ENCODE results near the gene RAB11FIP4. TPM values are rescaled to one million over a fixed set of nuclear protein-coding genes. Genes with fewer than 3 reads are reported as not detected.

RAB11FIP4 gene
- total RNA-seq, 1 experiment from 2014 or later = 54.9 TPM

DNA sequence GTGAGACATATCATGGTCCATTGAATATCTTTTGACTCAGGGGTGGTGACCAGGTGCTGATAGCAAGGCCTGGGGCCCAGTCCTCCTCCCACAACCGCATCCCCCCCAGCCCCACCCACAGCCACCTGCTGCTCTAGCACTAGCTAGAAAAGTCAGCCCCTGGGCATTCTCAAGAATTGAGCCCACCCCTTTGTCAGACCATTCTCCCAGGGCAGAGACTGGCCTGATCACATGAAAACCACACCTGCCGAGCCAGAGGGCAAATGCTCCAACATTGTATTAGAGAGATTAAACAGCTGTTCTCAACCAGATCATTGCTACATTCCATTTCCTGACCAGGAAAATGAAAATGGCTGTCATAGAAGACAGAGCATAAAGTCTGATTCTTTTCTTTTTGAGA is 62.4 kb downstream of the RAB11FIP4 start:
- Mint-ChIP-seq H3K27ac (no peak overlapping the region), H3K36me3 (peaks cover 3% of the 10 kb centered on the region; the same call in 1 of the 2 replicates), H3K4me3 (no peak overlapping the region), H3K9me3 (peaks cover 10% of the 10 kb centered on the region), H3K4me1 (peaks cover 28% of the 10 kb centered on the region), H3K27me3 (ENCODE audit: low read depth) (no peaks in the 10 kb centered on the region)
- CTCF ChIA-PET = interaction anchor here (0.6 to 0.8 kb wide), 3 partner anchors 15 to 124 kb away, joined by 3 to 4 read pairs (median 3); no protein-coding TSS in a partner anchor
- TF ChIP-seq SMAD3 (CRISPR knock-in tag; IDR thresholded peaks at IDR 0.05; ENCODE audit: borderline replicate concordance) = no peak
- no peak for TF ChIP-seq ZNF121 (CRISPR knock-in tag; IDR thresholded peaks at IDR 0.05)
- ATAC-seq (no peak), DNase-seq (ENCODE audit: low spot score) (no peak)
- POLR2A ChIA-PET = interaction anchor here (1.3 kb wide), 1 partner anchor 34 kb away, joined by 5 read pairs; no protein-coding TSS in a partner anchor

- Mint-ChIP-seq H3K4me1 (peaks cover 23% of the 10 kb centered on the region), H3K4me3 (no peak overlapping the region), H3K9me3 (peaks cover 10% of the 10 kb centered on the region), H3K27me3 (ENCODE audit: low read depth) (no peaks in the 10 kb centered on the region), H3K36me3 (peaks cover 3% of the 10 kb centered on the region; the same call in 1 of the 2 replicates), H3K27ac (peak overlapping the region; percentile 50; the same call in 1 of the 2 replicates)
- ChIA-PET POLR2A (no interaction called here), CTCF (interaction anchor here (1.0 to 1.2 kb wide), 2 partner anchors 10 to 60 kb away, joined by 3 read pairs; no protein-coding TSS in a partner anchor)
- ATAC-seq (no peak), DNase-seq (ENCODE audit: low spot score) (no peak)
- TF ChIP-seq NFATC4 (CRISPR knock-in tag; IDR thresholded peaks at IDR 0.05) (no peak), MLX (CRISPR knock-in tag; IDR thresholded peaks at IDR 0.05) (no peak), SOX15 (CRISPR knock-in tag; IDR thresholded peaks at IDR 0.05) (no peak), RORB (CRISPR knock-in tag; IDR thresholded peaks at IDR 0.05) (no peak), NFYB (CRISPR knock-in tag; conservative IDR thresholded peaks at IDR 0.05; ENCODE audit: low read depth) (no peak), E2F1 (CRISPR knock-in tag; IDR thresholded peaks at IDR 0.05) (no peak), USF2 (CRISPR knock-in tag; IDR thresholded peaks at IDR 0.05) (no peak), E2F5 (CRISPR knock-in tag; IDR thresholded peaks at IDR 0.05) (no peak), AFF4 (CRISPR knock-in tag; IDR thresholded peaks at IDR 0.05; ENCODE audit: borderline replicate concordance) (no peak)
- TF ChIP-seq, protein P1, sequence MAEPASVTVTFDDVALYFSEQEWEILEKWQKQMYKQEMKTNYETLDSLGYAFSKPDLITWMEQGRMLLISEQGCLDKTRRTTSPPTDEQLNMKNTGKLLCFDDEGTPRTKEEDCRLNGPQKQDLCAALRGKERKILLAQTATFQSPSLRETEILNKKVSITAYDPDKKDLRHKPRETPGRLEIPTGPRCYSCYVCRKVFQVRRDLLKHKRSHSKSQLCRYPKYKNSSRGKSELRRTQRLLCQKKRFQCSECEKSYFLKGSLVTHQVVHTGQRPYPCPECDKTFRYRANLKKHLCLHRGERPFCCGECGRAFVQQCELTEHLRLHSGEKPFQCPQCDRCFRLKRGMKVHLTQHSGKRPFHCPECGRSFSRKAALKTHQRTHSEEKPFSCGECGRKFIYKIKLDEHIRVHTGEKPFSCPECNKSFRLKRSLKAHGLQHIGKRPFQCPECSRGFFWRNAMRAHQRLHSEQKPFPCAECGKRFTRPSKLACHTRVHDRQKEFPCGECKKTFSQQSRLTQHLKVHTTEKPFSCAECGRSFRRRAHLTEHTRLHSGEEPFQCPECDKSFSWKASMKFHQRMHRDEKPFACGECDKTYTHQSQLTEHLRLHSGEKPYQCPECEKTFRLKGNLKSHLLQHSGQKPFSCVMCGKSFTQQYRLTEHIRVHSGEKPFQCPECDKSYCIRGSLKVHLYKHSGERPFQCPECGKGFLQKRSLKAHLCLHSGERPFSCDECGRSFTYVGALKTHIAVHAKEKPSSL (CRISPR knock-in tag; conservative IDR thresholded peaks at IDR 0.05) = no peak
- TF ChIP-seq, protein P2, sequence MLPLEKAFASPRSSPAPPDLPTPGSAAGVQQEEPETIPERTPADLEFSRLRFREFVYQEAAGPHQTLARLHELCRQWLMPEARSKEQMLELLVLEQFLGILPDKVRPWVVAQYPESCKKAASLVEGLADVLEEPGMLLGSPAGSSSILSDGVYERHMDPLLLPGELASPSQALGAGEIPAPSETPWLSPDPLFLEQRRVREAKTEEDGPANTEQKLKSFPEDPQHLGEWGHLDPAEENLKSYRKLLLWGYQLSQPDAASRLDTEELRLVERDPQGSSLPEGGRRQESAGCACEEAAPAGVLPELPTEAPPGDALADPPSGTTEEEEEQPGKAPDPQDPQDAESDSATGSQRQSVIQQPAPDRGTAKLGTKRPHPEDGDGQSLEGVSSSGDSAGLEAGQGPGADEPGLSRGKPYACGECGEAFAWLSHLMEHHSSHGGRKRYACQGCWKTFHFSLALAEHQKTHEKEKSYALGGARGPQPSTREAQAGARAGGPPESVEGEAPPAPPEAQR (CRISPR knock-in tag; IDR thresholded peaks at IDR 0.05) = no peak
Observed at GRCh38 chr17:31456814-31457213, 65.3 kb downstream of the RAB11FIP4 start.

All from WTC11 (cell line).